Amniotic epithelial cell (primary cell): ENCODE results near the gene TIAL1.
"Not testable (repeated sequence)": the region's sequence is repeated elsewhere in the genome, so short reads cannot be mapped to it uniquely, and the experiment has no call there.

ENCODE experiments used
- DNase-seq: peaks from one replicate; pipeline ENCODE4 v3.0.0-alpha.2; 2010; ENCODE audit warnings: low read depth

TIAL1 gene

GRCh38 chr10:119596537-119597404, at the start of gene TIAL1:
TIAL1 (minus strand) TSS chr10:119596964; CDS start chr10:119596465, 499 bp downstream.
- DNase-seq, result peak; percentile 100

- no peak for DNase-seq
These were observed 48.2 kb upstream of the TIAL1 start for GRCh38 chr10:119644994-119645393.

- DNase-seq, result no peak
These were observed 47.5 kb upstream of the TIAL1 start for GRCh38 chr10:119644205-119644814.

GRCh38 chr10:119643306-119644204, 46.8 kb upstream of the TIAL1 start:
- peak; percentile 78 for DNase-seq

GRCh38 chr10:119642556-119643111, 45.9 kb upstream of the TIAL1 start:
- peak; percentile 88 for DNase-seq

- no peak for DNase-seq
These were observed 44.2 kb upstream of the TIAL1 start for GRCh38 chr10:119640875-119641526.

- no peak for DNase-seq
These were observed 43.6 kb upstream of the TIAL1 start for GRCh38 chr10:119640384-119640783.

GRCh38 chr10:119638982-119639381, 42.2 kb upstream of the TIAL1 start:
- DNase-seq, result no peak

- DNase-seq, result no peak
These were observed 40.9 kb upstream of the TIAL1 start for GRCh38 chr10:119637631-119638030.

GRCh38 chr10:119634219-119634544, 37.4 kb upstream of the TIAL1 start:
- DNase-seq, result peak; percentile 47

GRCh38 chr10:119633538-119634218, 36.9 kb upstream of the TIAL1 start:
- no peak for DNase-seq

GRCh38 chr10:119630300-119630699, 33.5 kb upstream of the TIAL1 start:
- DNase-seq, result no peak

GRCh38 chr10:119625570-119626280, 29.0 kb upstream of the TIAL1 start:
- no peak for DNase-seq

GRCh38 chr10:119621078-119621384, 24.3 kb upstream of the TIAL1 start:
- no peak for DNase-seq

GRCh38 chr10:119620241-119621077, 23.7 kb upstream of the TIAL1 start:
- DNase-seq, result peak; percentile 31

- not testable (repeated sequence) for DNase-seq
These were observed 23.0 kb upstream of the TIAL1 start for GRCh38 chr10:119619811-119620210.

GRCh38 chr10:119619215-119619614, 22.5 kb upstream of the TIAL1 start:
- no peak for DNase-seq

- DNase-seq, result no peak
These were observed 20.3 kb upstream of the TIAL1 start for GRCh38 chr10:119616882-119617570.

GRCh38 chr10:119614686-119615085, 17.9 kb upstream of the TIAL1 start:
- DNase-seq, result no peak
